Measurements from ENCODE around the gene LDHB.
"Not testable (repeated sequence)": the region's sequence is repeated elsewhere in the genome, so short reads cannot be mapped to it uniquely, and the experiment has no call there.

LDHB gene

GRCh38 chr12:21607701-21608100, 49.9 kb downstream of the LDHB start:
- peak; percentile 41 for DNase-seq (ENCODE audit: low read depth)

- no peak for DNase-seq (ENCODE audit: low read depth)
Measured at GRCh38 chr12:21606175-21606574, 51.5 kb downstream of the LDHB start.

- no peak for DNase-seq (ENCODE audit: low read depth)
Measured at GRCh38 chr12:21604245-21605101, 53.2 kb downstream of the LDHB start, which contains the start of gene GYS2. Gene GYS2 (minus strand): TSS chr12:21604847. CDS start chr12:21604592, 255 bp downstream.

GRCh38 chr12:21602774-21603173, 54.9 kb downstream of the LDHB start:
- no peak for DNase-seq (ENCODE audit: low read depth)

- no peak for DNase-seq (ENCODE audit: low read depth)
Measured at GRCh38 chr12:21600196-21600595, 57.4 kb downstream of the LDHB start.

GRCh38 chr12:21599143-21599999, 58.3 kb downstream of the LDHB start:
- no peak for DNase-seq (ENCODE audit: low read depth)

DNA sequence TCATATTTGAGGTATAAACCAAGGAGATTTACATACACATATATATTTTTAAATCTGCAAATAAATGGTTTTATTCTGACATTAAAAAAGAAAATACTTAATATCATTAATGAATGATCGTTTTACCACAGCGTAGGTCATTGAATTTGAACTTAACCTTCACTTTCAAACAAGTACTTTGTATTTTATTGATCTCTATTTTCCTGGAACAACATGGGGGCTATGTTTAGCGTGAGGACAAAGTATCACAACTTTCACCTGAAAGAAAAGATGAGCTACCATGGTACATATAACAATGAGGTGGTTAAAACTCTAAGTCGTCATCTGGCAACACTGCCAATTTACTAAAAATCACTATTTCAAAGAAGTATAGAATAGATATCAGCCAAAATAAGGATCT, 59.0 kb downstream of the LDHB start:
- no peak for DNase-seq (ENCODE audit: low read depth)

DNA sequence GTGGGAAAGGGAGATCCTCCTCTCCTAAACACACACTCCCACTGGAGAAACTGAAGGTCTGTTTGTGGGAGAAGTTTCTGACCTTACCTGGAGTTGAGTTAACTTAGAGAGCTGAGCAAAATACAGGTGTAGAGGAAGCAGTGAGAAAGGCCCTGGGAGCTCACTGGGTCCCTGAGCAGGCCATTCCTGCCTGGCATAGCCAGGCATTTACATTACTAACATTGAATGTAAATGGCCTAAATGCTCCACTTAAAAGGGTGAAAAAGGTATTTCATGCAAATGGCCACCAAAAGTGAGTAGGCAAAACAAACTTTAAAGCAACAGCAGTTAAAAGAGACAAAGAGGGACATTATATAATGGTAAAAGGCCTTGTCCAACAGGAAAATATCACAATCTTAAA, 62.3 kb downstream of the LDHB start:
- DNase-seq (ENCODE audit: low read depth) = not testable (repeated sequence)

GRCh38 chr12:21585485-21585884, 72.2 kb downstream of the LDHB start:
- no peak for DNase-seq (ENCODE audit: low read depth)
